Ovary (tissue), 9 donors: ENCODE data around the gene SLC44A1. TPM values are rescaled to one million over a fixed set of nuclear protein-coding genes. Genes with fewer than 3 reads are reported as not detected.

ENCODE experiments used
- DNase-seq, 5 donors: peaks; one replicate each; pipeline ENCODE4 v3.0.0-alpha.2; 2019 to 2020
- H3K27ac ChIP-seq, 2 donors: fragments of 200-600 bp; one replicate each; pipeline versions ENCODE4 v1.5.1 to v1.8.0; 2019 to 2022
- H3K27me3 ChIP-seq: fragments of 200-600 bp; one replicate; pipeline ENCODE4 v1.8.0; 2022
- H3K36me3 ChIP-seq: fragments of 200-600 bp; sonication (generic); one replicate; pipeline ENCODE4 v1.5.1; 2019
- H3K4me1 ChIP-seq: one replicate; pipeline ENCODE4 v1.8.1; 2013; ENCODE audit warnings: mild to moderate bottlenecking, moderate library complexity; ENCODE audit not compliant: insufficient read depth
- H3K4me3 ChIP-seq: fragments of 200-600 bp; sonication (generic); one replicate; pipeline ENCODE4 v1.5.1; 2017
- H3K9me3 ChIP-seq, 2 donors: fragments of 200-600 bp in 1 of 2; sonication (generic) in 1 of 2; one replicate each; pipeline versions ENCODE4 v1.5.1 to v1.8.1; 2013 to 2019; ENCODE audit warnings: mild to moderate bottlenecking in 1 of 2, moderate library complexity in 1 of 2
- CTCF ChIP-seq, 3 donors: fragments of 450-650 bp in 2 of 3; fragments of 200-600 bp in 1 of 3; IDR thresholded peaks; one replicate each; pipeline versions ENCODE4 v1.5.1 to v1.8.0; 2016 to 2022; ENCODE audit warnings: antibody characterized with exemption in 3 of 3, mild to moderate bottlenecking in 1 of 3
- EP300 ChIP-seq: sonication (generic); formaldehyde crosslinking; IDR thresholded peaks from one replicate; pipeline ENCODE4 v1.6.1; 2017; ENCODE audit warnings: antibody characterized with exemption
- POLR2A ChIP-seq: fragments of 450-650 bp; IDR thresholded peaks from one replicate; pipeline ENCODE4 v1.6.1; 2017; ENCODE audit warnings: antibody characterized with exemption, mild to moderate bottlenecking, moderate library complexity
- WGBS, 3 donors: extraction: QIAGEN DNeasy Blood & Tissue Kit in 1 of 3; methylation state at CpG; one replicate each; pipeline versions ENCODE4 v1.1.5 to v1.1.7; 2013 to 2017; 5-methylcytosine and 5-hydroxymethylcytosine counted together
- intact Hi-C, 4 donors: fragments of 100-400 bp; cut with DNase I; formaldehyde crosslinking; loops; one replicate each; pipeline versions ENCODE4 v1.11.0 to v1.15.1; 2022 to 2023
- polyA plus RNA-seq, 2 donors: library from polyadenylated mRNA; stranded (reverse); fragments of 200-250 nt in 1 of 2; fragments of 350-450 nt in 1 of 2; fragmentation: Illumina TruSeq in 1 of 2; extraction: RNeasy Lipid Tissue Mini Kit (QIAGEN cat#74804) in 1 of 2; gene quantifications; one replicate each; pipeline ENCODE4 v1.2.3, GENCODE V29; 2013 to 2014
- total RNA-seq, 7 donors: library from RNA; depleted of rRNA in 2 of 7; stranded (reverse); fragments of >200 nt in 2 of 7; fragmentation: NEBNext Ultra II Directional in 3 of 7; extraction: Animal tissue kit (Norgen Biotek cat#: 25700) in 3 of 7; gene quantifications; one replicate each; pipeline versions ENCODE4 v1.1.0 to v1.2.4, GENCODE V29; 2016 to 2023
- donor health status: DM: no; HTN: no; CAD: no; lungs with moderate emphysema.
- donor health status: DM: no; HTN: no; CAD: no.
- donor health status: Bipolar disorder and iron deficiency.
- donor health status: DM: yes; HTN: yes; CAD: no.
- donor health status: DM: no; HTN: no; CAD: no.
- donor health status: DM: yes; HTN: yes; CAD: no.

Gene SLC44A1
- total and polyA plus RNA-seq, 9 donors, result 8.8 to 34.7 (median 28.5) TPM

DNA sequence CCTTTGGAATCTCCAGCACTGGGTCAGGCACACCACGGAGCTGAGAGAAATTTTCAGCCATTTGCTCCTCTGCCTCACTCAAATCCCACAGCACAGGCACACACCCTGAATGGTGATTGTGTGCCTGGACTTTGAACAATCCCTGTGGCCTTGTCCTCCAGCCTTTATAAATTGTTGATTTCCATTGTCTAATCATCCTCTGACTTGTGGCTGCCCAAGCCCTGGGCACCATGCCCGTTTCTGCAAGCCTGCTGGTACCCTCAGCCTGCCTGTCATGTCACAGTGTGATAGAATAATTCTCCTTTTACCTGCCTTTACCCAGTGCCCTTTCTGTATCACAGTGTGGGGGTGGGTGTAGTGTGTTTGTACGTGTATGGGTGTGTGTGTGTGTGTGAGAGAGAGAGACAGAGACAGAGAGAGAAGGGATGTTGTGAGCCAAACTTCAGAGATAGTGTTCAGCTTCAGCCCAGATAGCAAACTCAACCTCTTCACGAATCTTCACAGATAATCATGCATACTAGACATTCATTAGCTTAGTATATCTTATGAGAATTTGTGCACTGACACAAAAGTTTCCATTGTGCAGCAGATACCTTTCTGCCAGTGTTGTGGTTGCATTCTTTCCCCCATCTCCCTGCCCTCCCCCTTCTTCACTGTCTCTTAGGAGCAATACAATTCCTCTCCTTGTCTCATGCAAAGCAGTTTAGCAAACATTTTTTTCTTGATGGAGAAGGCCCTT, 27.8 kb upstream of the SLC44A1 start:
- intact Hi-C loops, result no loop called here
- 32 to 47% (median 42%) methylated on average over 4 of the region's 4 CpGs for WGBS, 3 donors
- TF ChIP-seq EP300 (no peak), CTCF (IDR thresholded peaks at IDR 0.05) (no peak), POLR2A (no peak)
- Histone ChIP-seq H3K4me1 (no peaks in the 10 kb centered on the region), H3K27me3 (no peaks in the 10 kb centered on the region), H3K27ac (no peak overlapping the region), H3K36me3 (no peaks in the 10 kb centered on the region), H3K4me3 (no peak overlapping the region), H3K9me3 (no peaks in the 10 kb centered on the region)
- no peak for DNase-seq

DNA sequence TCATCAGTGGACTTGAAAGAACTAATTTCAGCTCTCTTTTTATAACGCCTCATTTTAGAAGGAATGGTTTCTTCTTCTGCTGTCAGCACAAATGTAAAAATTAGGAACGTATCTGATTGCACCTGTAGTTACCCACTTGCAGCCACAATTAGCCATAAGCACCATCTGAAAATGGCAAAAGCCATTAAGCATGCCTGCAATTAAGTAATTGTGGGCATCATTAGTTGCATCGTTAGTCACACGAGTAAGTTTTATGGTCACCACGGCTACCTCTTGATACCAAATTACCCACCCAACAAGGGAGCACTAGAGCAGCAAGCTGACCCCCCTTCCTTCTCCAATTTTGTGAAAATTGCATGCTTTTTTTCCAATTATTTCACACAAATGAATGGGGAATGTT, 25.8 kb upstream of the SLC44A1 start:
- intact Hi-C loops, result no loop called here
- H3K4me1 ChIP-seq, result no peaks in the 10 kb centered on the region
- H3K9me3 ChIP-seq, result no peaks in the 10 kb centered on the region
- no peaks in the 10 kb centered on the region for H3K27me3 ChIP-seq
- DNase-seq, result no peak
- 54 to 68% (median 64%) methylated on average over 5 of the region's 5 CpGs for WGBS, 3 donors
- no peak overlapping the region for H3K4me3 ChIP-seq
- TF ChIP-seq POLR2A (no peak), CTCF (IDR thresholded peaks at IDR 0.05) (no peak), EP300 (no peak)
- H3K36me3 ChIP-seq, result no peaks in the 10 kb centered on the region
- no peak overlapping the region for H3K27ac ChIP-seq

DNA sequence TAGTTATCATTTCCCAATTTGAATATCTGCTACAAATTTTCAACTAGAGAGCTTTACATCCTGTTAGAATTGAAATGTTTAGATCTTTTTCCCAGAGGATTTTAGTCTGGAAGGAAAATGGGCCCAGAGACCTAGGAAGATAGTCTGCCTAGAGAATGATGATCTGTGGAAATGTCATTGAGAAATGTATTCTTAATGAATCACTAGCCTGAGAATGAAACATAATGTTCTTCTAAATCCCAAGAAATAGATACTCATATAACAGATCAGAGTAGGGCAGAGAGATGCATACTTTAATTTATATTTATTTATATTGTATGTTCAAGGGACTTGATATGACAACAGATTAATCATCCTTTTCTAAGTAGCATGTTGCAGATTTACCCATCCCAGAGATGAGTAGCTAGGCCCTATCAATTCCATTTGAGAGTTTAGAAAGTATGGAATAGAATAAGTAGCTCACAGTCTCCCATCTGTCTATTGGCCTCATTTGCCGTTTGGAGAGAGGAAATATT, 25.1 kb upstream of the SLC44A1 start:
- intact Hi-C loops, result no loop called here
- Histone ChIP-seq H3K4me3 (no peak overlapping the region), H3K36me3 (no peaks in the 10 kb centered on the region), H3K27me3 (no peaks in the 10 kb centered on the region), H3K4me1 (no peaks in the 10 kb centered on the region), H3K9me3 (no peaks in the 10 kb centered on the region), H3K27ac (no peak overlapping the region)
- WGBS, 3 donors, result 50 to 75% (median 59%) methylated on average over 1 of the region's 1 CpG
- DNase-seq, result no peak
- TF ChIP-seq CTCF (IDR thresholded peaks at IDR 0.05), result no peak
- no peak for TF ChIP-seq POLR2A
- TF ChIP-seq EP300, result no peak

DNA sequence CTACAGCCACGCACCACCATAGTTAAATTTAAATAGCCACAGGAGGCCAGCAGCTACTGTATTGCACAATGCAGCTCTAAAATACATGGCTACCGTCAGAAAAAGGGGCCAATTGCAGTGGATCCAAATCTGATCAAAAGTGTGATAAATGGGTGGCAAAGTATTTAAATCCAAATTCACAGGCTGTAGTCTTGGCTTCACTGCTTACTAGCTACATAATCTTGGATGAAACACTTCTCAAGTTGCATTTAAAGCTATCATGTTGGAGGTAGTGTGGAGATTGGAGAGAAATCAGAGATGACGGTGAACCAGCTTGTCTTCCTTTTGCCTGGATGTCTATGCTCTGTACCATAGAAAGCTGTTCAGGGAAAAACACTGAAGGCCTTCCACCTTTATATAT, 24.0 kb upstream of the SLC44A1 start:
- Histone ChIP-seq H3K27ac (no peak overlapping the region), H3K36me3 (no peaks in the 10 kb centered on the region), H3K27me3 (no peaks in the 10 kb centered on the region), H3K9me3 (no peaks in the 10 kb centered on the region), H3K4me1 (no peaks in the 10 kb centered on the region), H3K4me3 (no peak overlapping the region)
- TF ChIP-seq POLR2A (no peak), CTCF (IDR thresholded peaks at IDR 0.05) (no peak), EP300 (no peak)
- intact Hi-C loops, result no loop called here
- no peak for DNase-seq
- 92 to 98% (median 95%) methylated on average over 3 of the region's 3 CpGs for WGBS, 3 donors
